Neural cell (in vitro differentiated cells): ENCODE data around the gene DIMT1.

Experiments
- EZH2 ChIP-seq: fragments of 200-600, 300-800 bp; shearing (Covaris generic), sonication (generic); IDR thresholded peaks from 2 replicates; pipeline ENCODE4 v1.6.1; 2014; ENCODE audit warnings: antibody characterized with exemption, low read length, borderline replicate concordance, mild to moderate bottlenecking; ENCODE audit not compliant: insufficient read depth, poor library complexity, severe bottlenecking
- MXI1 ChIP-seq: fragments of 450-650 bp; conservative IDR thresholded peaks from 2 replicates; pipeline ENCODE4 v1.6.1; 2014; ENCODE audit warnings: antibody characterized with exemption, mild to moderate bottlenecking; ENCODE audit not compliant: poor library complexity, severe bottlenecking
- POLR2AphosphoS5 ChIP-seq: IDR thresholded peaks from 2 replicates; pipeline ENCODE4 v1.6.1; 2012
- TAF1 ChIP-seq: IDR thresholded peaks from 2 replicates; pipeline ENCODE4 v1.6.1; 2012; ENCODE audit warnings: low read depth
- TF ChIP-seq, protein P1 (sequence below): fragments of 450-650 bp; IDR thresholded peaks from 2 replicates; pipeline ENCODE4 v1.5.1; 2014; ENCODE audit warnings: antibody characterized with exemption, mild to moderate bottlenecking, moderate library complexity; ENCODE audit not compliant: poor library complexity, severe bottlenecking
- TF ChIP-seq, protein P2 (sequence below): IDR thresholded peaks from 2 replicates; pipeline ENCODE4 v1.6.1; 2012; ENCODE audit warnings: borderline replicate concordance

DNA sequence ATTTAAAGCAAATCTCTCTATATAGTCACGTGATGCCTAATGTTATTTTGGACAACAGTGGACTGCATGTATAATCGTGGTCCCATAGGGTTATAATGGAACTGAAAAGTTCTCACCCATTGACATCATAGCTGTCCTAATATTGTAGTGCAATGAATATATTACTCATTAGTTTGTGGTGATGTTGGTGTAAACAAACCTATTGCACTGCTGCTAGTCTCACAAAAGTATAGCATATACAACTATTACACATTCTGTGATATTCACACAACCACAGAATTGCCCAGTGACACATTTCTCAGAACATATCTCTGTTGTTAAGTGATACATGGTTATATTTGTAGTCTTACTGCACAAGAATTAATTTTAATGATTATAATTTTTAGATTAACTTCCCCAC is 46.6 kb upstream of the DIMT1 start:
- TF ChIP-seq, protein P1, sequence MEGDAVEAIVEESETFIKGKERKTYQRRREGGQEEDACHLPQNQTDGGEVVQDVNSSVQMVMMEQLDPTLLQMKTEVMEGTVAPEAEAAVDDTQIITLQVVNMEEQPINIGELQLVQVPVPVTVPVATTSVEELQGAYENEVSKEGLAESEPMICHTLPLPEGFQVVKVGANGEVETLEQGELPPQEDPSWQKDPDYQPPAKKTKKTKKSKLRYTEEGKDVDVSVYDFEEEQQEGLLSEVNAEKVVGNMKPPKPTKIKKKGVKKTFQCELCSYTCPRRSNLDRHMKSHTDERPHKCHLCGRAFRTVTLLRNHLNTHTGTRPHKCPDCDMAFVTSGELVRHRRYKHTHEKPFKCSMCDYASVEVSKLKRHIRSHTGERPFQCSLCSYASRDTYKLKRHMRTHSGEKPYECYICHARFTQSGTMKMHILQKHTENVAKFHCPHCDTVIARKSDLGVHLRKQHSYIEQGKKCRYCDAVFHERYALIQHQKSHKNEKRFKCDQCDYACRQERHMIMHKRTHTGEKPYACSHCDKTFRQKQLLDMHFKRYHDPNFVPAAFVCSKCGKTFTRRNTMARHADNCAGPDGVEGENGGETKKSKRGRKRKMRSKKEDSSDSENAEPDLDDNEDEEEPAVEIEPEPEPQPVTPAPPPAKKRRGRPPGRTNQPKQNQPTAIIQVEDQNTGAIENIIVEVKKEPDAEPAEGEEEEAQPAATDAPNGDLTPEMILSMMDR = no peak
- TF ChIP-seq, protein P2, sequence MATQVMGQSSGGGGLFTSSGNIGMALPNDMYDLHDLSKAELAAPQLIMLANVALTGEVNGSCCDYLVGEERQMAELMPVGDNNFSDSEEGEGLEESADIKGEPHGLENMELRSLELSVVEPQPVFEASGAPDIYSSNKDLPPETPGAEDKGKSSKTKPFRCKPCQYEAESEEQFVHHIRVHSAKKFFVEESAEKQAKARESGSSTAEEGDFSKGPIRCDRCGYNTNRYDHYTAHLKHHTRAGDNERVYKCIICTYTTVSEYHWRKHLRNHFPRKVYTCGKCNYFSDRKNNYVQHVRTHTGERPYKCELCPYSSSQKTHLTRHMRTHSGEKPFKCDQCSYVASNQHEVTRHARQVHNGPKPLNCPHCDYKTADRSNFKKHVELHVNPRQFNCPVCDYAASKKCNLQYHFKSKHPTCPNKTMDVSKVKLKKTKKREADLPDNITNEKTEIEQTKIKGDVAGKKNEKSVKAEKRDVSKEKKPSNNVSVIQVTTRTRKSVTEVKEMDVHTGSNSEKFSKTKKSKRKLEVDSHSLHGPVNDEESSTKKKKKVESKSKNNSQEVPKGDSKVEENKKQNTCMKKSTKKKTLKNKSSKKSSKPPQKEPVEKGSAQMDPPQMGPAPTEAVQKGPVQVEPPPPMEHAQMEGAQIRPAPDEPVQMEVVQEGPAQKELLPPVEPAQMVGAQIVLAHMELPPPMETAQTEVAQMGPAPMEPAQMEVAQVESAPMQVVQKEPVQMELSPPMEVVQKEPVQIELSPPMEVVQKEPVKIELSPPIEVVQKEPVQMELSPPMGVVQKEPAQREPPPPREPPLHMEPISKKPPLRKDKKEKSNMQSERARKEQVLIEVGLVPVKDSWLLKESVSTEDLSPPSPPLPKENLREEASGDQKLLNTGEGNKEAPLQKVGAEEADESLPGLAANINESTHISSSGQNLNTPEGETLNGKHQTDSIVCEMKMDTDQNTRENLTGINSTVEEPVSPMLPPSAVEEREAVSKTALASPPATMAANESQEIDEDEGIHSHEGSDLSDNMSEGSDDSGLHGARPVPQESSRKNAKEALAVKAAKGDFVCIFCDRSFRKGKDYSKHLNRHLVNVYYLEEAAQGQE = no peak
- no peak for TF ChIP-seq POLR2AphosphoS5
- TF ChIP-seq EZH2 = no peak
- TF ChIP-seq MXI1 = no peak
- no peak for TF ChIP-seq TAF1
